GM23338 (cell line): Measurements from ENCODE around the gene CLTRN. TPM values are rescaled to one million over a fixed set of nuclear protein-coding genes. Genes with fewer than 3 reads are reported as not detected.

Source experiments
- ATAC-seq: fragments of 200-7000 bp; cut with Tn5 transposase; 3 replicates; pipeline ENCODE4 v1.9.1; 2020
- DNase-seq: peaks from one replicate; pipeline ENCODE4 v3.0.0-alpha.2; 2015; ENCODE audit warnings: low spot score
- H2AFZ ChIP-seq: fragments of 200-600 bp; sonication (generic); 2 replicates; pipeline ENCODE4 v1.8.0; 2016; ENCODE audit warnings: antibody characterized with exemption, mild to moderate bottlenecking, moderate library complexity
- H3F3A ChIP-seq: fragments of 200-600 bp; sonication (generic); replicated peaks from 2 replicates; pipeline ENCODE4 v1.8.0; 2017; ENCODE audit warnings: antibody characterized with exemption, mixed run types, low read depth
- H3K27ac ChIP-seq: fragments of 200-600 bp; sonication (generic); 2 replicates; pipeline ENCODE4 v1.6.1; 2016; ENCODE audit warnings: low read depth
- H3K27me3 ChIP-seq: fragments of 200-600 bp; sonication (generic); 2 replicates; pipeline ENCODE4 v1.8.0; 2016; ENCODE audit warnings: mild to moderate bottlenecking, mixed run types, moderate library complexity; ENCODE audit not compliant: insufficient read depth
- H3K36me3 ChIP-seq: fragments of 200-600 bp; sonication (generic); 2 replicates; pipeline ENCODE4 v1.8.0; 2016; ENCODE audit warnings: mild to moderate bottlenecking; ENCODE audit not compliant: insufficient read depth
- H3K4me1 ChIP-seq: fragments of 200-600 bp; sonication (generic); 2 replicates; pipeline ENCODE4 v1.8.0; 2016; ENCODE audit warnings: mild to moderate bottlenecking, moderate library complexity; ENCODE audit not compliant: insufficient read depth
- H3K4me2 ChIP-seq: fragments of 200-600 bp; sonication (generic); 2 replicates; pipeline ENCODE4 v1.7.1; 2017; ENCODE audit warnings: mixed run types
- H3K4me3 ChIP-seq: fragments of 200-600 bp; sonication (generic); 2 replicates; pipeline ENCODE4 v1.6.1; 2016; ENCODE audit warnings: mixed run types
- H3K79me2 ChIP-seq: fragments of 200-600 bp; sonication (generic); replicated peaks from 2 replicates; pipeline ENCODE4 v1.8.0; 2017; ENCODE audit warnings: mild to moderate bottlenecking; ENCODE audit not compliant: insufficient read depth
- H3K9me2 ChIP-seq: fragments of 200-600 bp; sonication (generic); 2 replicates; pipeline ENCODE4 v1.8.0; 2017; ENCODE audit not compliant: insufficient read depth
- H4K20me1 ChIP-seq: fragments of 200-600 bp; sonication (generic); replicated peaks from 2 replicates; pipeline ENCODE4 v1.8.0; 2017; ENCODE audit warnings: mild to moderate bottlenecking; ENCODE audit not compliant: insufficient read depth
- H3K27ac Mint-ChIP-seq: 2 replicates; pipeline ENCODE4 v1.8.0; 2020; ENCODE audit warnings: inconsistent platforms, mild to moderate bottlenecking, moderate library complexity, mixed read lengths
- H3K27me3 Mint-ChIP-seq: 3 replicates; pipeline ENCODE4 v1.8.0; 2022; ENCODE audit warnings: low read depth, mild to moderate bottlenecking, moderate library complexity, mixed read lengths, inconsistent platforms; ENCODE audit not compliant: insufficient read depth, poor library complexity
- H3K36me3 Mint-ChIP-seq: 3 replicates; pipeline ENCODE4 v1.8.0; 2021; ENCODE audit warnings: low read depth, mild to moderate bottlenecking, inconsistent platforms, moderate library complexity, mixed read lengths
- H3K4me1 Mint-ChIP-seq: 3 replicates; pipeline ENCODE4 v1.8.0; 2020; ENCODE audit warnings: mild to moderate bottlenecking, inconsistent platforms, mixed read lengths
- H3K4me3 Mint-ChIP-seq: 3 replicates; pipeline ENCODE4 v1.8.0; 2021; ENCODE audit warnings: moderate library complexity, mild to moderate bottlenecking, inconsistent platforms, mixed read lengths
- H3K9me3 Mint-ChIP-seq: 3 replicates; pipeline ENCODE4 v1.8.0; 2020; ENCODE audit warnings: moderate library complexity, mild to moderate bottlenecking, inconsistent platforms, mixed read lengths
- CTCF ChIP-seq, 2 experiments: fragments of 200-600 bp in 1 of 2; sonication (generic) in 1 of 2; conservative IDR thresholded peaks; 2 replicates each; pipeline versions ENCODE4 v1.5.1 to v1.6.1; 2016 to 2017; ENCODE audit warnings: antibody characterized with exemption in 2 of 2, low read depth in 2 of 2, mild to moderate bottlenecking in 2 of 2, moderate library complexity in 1 of 2
- EZH2 ChIP-seq: fragments of 200-600 bp; sonication (generic); IDR thresholded peaks from one replicate; pipeline ENCODE4 v1.8.0; 2017; ENCODE audit warnings: antibody characterized with exemption, mild to moderate bottlenecking, low read depth; ENCODE audit not compliant: unreplicated experiment
- NANOG ChIP-seq: IDR thresholded peaks from 2 replicates; pipeline ENCODE4 v1.6.1; 2016; ENCODE audit warnings: antibody characterized with exemption, borderline replicate concordance
- REST ChIP-seq: IDR thresholded peaks from one replicate; pipeline ENCODE4 v1.6.1; 2018; ENCODE audit warnings: antibody characterized with exemption; ENCODE audit not compliant: unreplicated experiment
- STAT1 ChIP-seq: IDR thresholded peaks from one replicate; pipeline ENCODE4 v1.6.1; 2016; ENCODE audit warnings: antibody characterized with exemption; ENCODE audit not compliant: unreplicated experiment
- ZNF114 ChIP-seq: fragments of 250-450 bp; sonication (Bioruptor Pico); IDR thresholded peaks from 2 replicates; pipeline ENCODE4 v1.5.0; 2020; ENCODE audit warnings: mild to moderate bottlenecking, moderate library complexity
- ZNF331 ChIP-seq: fragments of 250-450 bp; sonication (Bioruptor Pico); IDR thresholded peaks from 2 replicates; pipeline ENCODE4 v1.5.0; 2020; ENCODE audit warnings: low read depth, mild to moderate bottlenecking, moderate library complexity
- polyA plus RNA-seq: library from polyadenylated mRNA; unstranded; fragments of >200 nt; fragmentation: Nextera tagmentation; extraction: Ambion mirVana; gene quantifications from 2 replicates; pipeline ENCODE4 v1.2.1, GENCODE V29; 2016
- total RNA-seq: library from RNA; depleted of rRNA; stranded (reverse); fragments of >200 nt; shearing (Covaris generic); gene quantifications from 2 replicates; pipeline ENCODE4 v1.2.3, GENCODE V29; 2014

Gene CLTRN
- total and polyA plus RNA-seq, 2 experiments from 2014 or later, result 1.7 to 2.7 TPM

- no peak overlapping the region for H2AFZ ChIP-seq
- Mint-ChIP-seq H3K27me3 (peaks cover 4% of the 10 kb centered on the region), H3K36me3 (no peaks in the 10 kb centered on the region), H3K4me3 (no peak overlapping the region), H3K9me3 (no peaks in the 10 kb centered on the region), H3K27ac (no peak overlapping the region), H3K4me1 (no peaks in the 10 kb centered on the region)
- H3K79me2 ChIP-seq, result no peaks in the 10 kb centered on the region
- H3F3A ChIP-seq, result no peaks in the 10 kb centered on the region
- no peaks in the 10 kb centered on the region for H3K4me1 ChIP-seq
- H4K20me1 ChIP-seq, result no peaks in the 10 kb centered on the region
- H3K4me3 ChIP-seq, result no peak overlapping the region
- no peaks in the 10 kb centered on the region for H3K9me2 ChIP-seq
- H3K36me3 ChIP-seq, result no peaks in the 10 kb centered on the region
- DNase-seq (no peak), ATAC-seq (no peak)
- H3K4me2 ChIP-seq, result no peak overlapping the region
- H3K27me3 ChIP-seq, result no peaks in the 10 kb centered on the region
- H3K27ac ChIP-seq, result no peak overlapping the region
- no peak for TF ChIP-seq NANOG
Observed at GRCh38 chrX:15599461-15599860, 65.1 kb downstream of the CLTRN start.

- DNase-seq, result no peak
Observed at GRCh38 chrX:15598026-15598425, 66.6 kb downstream of the CLTRN start.

More at GRCh38 chrX:15598026-15598425, 66.6 kb downstream of the CLTRN start:
- H3K9me2 ChIP-seq, result no peaks in the 10 kb centered on the region
- TF ChIP-seq REST, result no peak
- no peak for TF ChIP-seq CTCF (conservative IDR thresholded peaks at IDR 0.05; ENCODE audit: low read depth in 2 of 2)
- no peak for TF ChIP-seq STAT1
- TF ChIP-seq ZNF331 (CRISPR knock-in tag), result no peak
- TF ChIP-seq NANOG, result no peak
- no peak for TF ChIP-seq EZH2
- TF ChIP-seq ZNF114, result no peak
- no peak for ATAC-seq
- H3K4me1 Mint-ChIP-seq, result no peaks in the 10 kb centered on the region
- H3F3A ChIP-seq, result no peaks in the 10 kb centered on the region
- no peaks in the 10 kb centered on the region for H3K4me1 ChIP-seq
- H3K4me3 Mint-ChIP-seq, result no peak overlapping the region
- no peaks in the 10 kb centered on the region for H3K27me3 Mint-ChIP-seq
- no peak overlapping the region for H3K27ac ChIP-seq
- no peaks in the 10 kb centered on the region for H3K36me3 ChIP-seq
- no peaks in the 10 kb centered on the region for H3K27me3 ChIP-seq
- no peak overlapping the region for H3K27ac Mint-ChIP-seq
- no peaks in the 10 kb centered on the region for H3K9me3 Mint-ChIP-seq
- no peak overlapping the region for H3K4me2 ChIP-seq
- no peak overlapping the region for H3K4me3 ChIP-seq
- no peaks in the 10 kb centered on the region for H3K79me2 ChIP-seq
- no peak overlapping the region for H2AFZ ChIP-seq
- H3K36me3 Mint-ChIP-seq, result no peaks in the 10 kb centered on the region
- H4K20me1 ChIP-seq, result no peaks in the 10 kb centered on the region
